ENCODE measurements around the gene EPB41L2. TPM values are rescaled to one million over a fixed set of nuclear protein-coding genes. Genes with fewer than 3 reads are reported as not detected.

EPB41L2 gene
- total RNA-seq, 4 donors from 2014 or later = 57.2 to 116 (median 85.2) TPM

GRCh38 chr6:131038597-131039344 lies 24.3 kb downstream of the EPB41L2 start:
- no peak overlapping the region for H3K4me3 ChIP-seq
- WGBS, 2 donors (ENCODE audit: low coverage in 1 of 2) = 49% methylated on average over 5 of the region's 5 CpGs
- TF ChIP-seq POLR2A (IDR thresholded peaks at IDR 0.05) = no peak
- no peak for TF ChIP-seq POLR2AphosphoS5 (IDR thresholded peaks at IDR 0.05)
- no peak for ATAC-seq
- no peaks in the 10 kb centered on the region for H3K27me3 ChIP-seq
- peaks cover 0 to 30% (median 0%) of the 10 kb centered on the region in 3 donors for H3K4me1 ChIP-seq
- H3K27ac ChIP-seq = no peak overlapping the region
- H3K9me3 ChIP-seq = no peaks in the 10 kb centered on the region
- H3K36me3 ChIP-seq = no peaks in the 10 kb centered on the region

DNA sequence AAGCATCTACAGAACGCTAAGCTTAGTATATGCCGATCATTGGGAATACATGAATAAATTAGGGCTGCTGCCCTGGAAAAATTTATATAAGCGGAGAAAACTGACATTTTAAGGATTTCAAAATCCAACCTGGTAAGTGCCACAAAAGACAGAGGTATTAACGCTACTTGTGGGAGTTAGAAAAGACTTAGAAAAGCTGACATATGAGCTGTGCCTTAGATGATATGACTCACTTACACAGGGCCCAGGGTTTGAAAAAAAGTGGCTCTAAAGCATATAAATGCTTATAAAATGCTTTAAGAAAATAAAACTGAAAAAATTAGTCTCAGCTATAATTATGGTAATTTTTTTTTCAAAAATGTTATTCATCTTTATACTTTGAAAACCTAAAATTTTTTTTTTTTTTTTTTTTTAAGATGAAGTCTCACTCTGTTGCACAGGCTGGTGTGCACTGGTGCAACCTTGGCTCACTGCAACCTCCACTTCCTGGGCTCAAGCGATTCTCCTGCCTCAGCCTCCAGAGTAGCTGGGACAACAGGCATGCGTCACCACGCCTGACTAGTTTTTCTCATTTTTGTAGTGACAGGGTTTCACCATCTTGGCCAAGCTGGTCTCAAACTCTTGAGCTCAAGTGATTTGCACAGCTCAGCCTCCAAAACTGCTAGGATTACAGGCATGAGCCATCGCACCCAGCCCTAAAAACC lies 25.7 kb downstream of the EPB41L2 start:
- ATAC-seq = no peak
- Histone ChIP-seq H3K27me3 (no peaks in the 10 kb centered on the region), H3K4me1 (peaks cover 0 to 30% (median 0%) of the 10 kb centered on the region in 3 donors), H3K4me3 (no peak overlapping the region), H3K27ac (no peak overlapping the region), H3K9me3 (no peaks in the 10 kb centered on the region), H3K36me3 (no peaks in the 10 kb centered on the region)
- 86 to 90% methylated on average over 7 to 8 of the region's 8 CpGs for WGBS, 2 donors (ENCODE audit: low coverage in 1 of 2)
- TF ChIP-seq POLR2A (IDR thresholded peaks at IDR 0.05) (no peak), POLR2AphosphoS5 (IDR thresholded peaks at IDR 0.05) (no peak), CTCF (IDR thresholded peaks at IDR 0.05) (no peak), EP300 (IDR thresholded peaks at IDR 0.05) (no peak)

DNA sequence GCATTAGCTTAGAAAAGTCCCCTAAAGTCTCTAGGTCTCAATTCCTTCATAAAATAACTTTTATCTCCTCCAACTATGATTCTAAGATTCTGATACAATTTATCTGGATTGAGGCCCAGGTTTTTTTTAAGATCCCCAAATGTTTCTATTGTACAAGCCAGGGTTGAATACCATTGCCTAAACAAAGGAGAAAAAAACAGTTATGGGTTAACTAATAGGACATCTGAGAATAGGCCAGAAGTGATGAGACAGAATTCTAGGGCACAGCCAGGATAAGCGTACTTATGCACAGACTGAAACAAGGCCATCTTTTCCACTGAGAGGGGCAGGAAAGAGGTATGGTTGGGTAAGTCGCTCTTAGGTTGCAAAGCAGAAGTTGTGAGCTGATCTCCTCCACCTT lies 26.4 kb downstream of the EPB41L2 start:
- 68 to 100% methylated on average over 1 to 2 of the region's 2 CpGs for WGBS, 2 donors (ENCODE audit: low coverage in 1 of 2)

DNA sequence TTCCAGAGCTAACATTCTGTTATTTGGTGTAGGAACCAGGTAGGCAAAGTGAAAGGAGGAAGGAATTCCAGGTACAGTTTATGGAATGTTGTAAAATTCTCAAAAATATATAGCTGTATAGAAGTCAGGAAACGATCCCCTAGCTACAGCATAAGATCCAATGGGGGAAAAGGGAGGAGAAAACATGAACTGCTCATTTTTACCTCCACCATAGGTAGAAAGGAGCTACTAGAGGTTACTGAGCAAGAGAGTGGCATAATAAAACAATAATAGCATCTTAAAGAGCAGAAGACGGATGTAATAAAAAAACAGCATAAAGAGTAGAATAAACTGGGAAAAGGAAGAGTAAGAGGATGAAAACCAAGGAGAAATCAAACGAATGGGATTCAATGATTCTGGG lies 26.9 kb downstream of the EPB41L2 start:
- TF ChIP-seq EP300 (IDR thresholded peaks at IDR 0.05) = no peak
- no peak for TF ChIP-seq POLR2A (IDR thresholded peaks at IDR 0.05)
- TF ChIP-seq POLR2AphosphoS5 (IDR thresholded peaks at IDR 0.05) = no peak
- Histone ChIP-seq H3K36me3 (no peaks in the 10 kb centered on the region), H3K4me3 (no peak overlapping the region), H3K27me3 (no peaks in the 10 kb centered on the region), H3K9me3 (no peaks in the 10 kb centered on the region), H3K4me1 (peaks cover 0 to 30% (median 0%) of the 10 kb centered on the region in 3 donors), H3K27ac (no peak overlapping the region)
- ATAC-seq = no peak
- 93 to 95% methylated on average over 3 of the region's 3 CpGs for WGBS, 2 donors (ENCODE audit: low coverage in 1 of 2)

More for the DNA sequence above, 26.4 kb downstream of the EPB41L2 start:
- no peak overlapping the region for H3K27ac ChIP-seq
- TF ChIP-seq POLR2AphosphoS5 (IDR thresholded peaks at IDR 0.05) (no peak), CTCF (IDR thresholded peaks at IDR 0.05) (no peak), EP300 (IDR thresholded peaks at IDR 0.05) (no peak), POLR2A (IDR thresholded peaks at IDR 0.05) (no peak)
- no peaks in the 10 kb centered on the region for H3K36me3 ChIP-seq
- no peak for ATAC-seq
- H3K4me3 ChIP-seq = no peak overlapping the region
- no peaks in the 10 kb centered on the region for H3K27me3 ChIP-seq
- H3K9me3 ChIP-seq = no peaks in the 10 kb centered on the region
- peaks cover 0 to 30% (median 0%) of the 10 kb centered on the region in 3 donors for H3K4me1 ChIP-seq

DNA sequence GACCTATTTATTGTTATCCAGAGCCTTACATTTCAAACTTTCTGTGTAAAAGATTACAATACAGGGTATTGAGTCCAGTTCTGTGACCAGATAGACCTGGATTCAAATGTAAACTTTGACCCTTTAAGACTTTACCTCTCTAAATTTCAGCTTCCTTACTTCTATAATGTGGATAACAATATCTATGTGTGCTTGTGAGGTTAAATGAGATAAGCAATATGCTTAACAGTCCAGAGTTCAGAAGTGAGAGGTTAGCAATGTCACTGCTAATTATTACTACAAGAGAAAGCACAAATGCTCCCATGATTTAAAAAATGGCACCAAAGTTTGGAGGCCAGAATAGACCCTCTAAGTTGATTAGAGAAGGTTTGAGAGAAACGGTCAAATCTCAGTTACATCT lies 27.5 kb downstream of the EPB41L2 start:
- H3K27ac ChIP-seq = no peak overlapping the region
- no peak for TF ChIP-seq CTCF (IDR thresholded peaks at IDR 0.05)
- no peak for TF ChIP-seq POLR2AphosphoS5 (IDR thresholded peaks at IDR 0.05)
- TF ChIP-seq EP300 (IDR thresholded peaks at IDR 0.05) = no peak
- TF ChIP-seq POLR2A (IDR thresholded peaks at IDR 0.05) = no peak
- H3K36me3 ChIP-seq = no peaks in the 10 kb centered on the region
- no peaks in the 10 kb centered on the region for H3K9me3 ChIP-seq
- H3K27me3 ChIP-seq = no peaks in the 10 kb centered on the region
- WGBS, 2 donors (ENCODE audit: low coverage in 1 of 2) = 94 to 100% methylated on average over 1 of the region's 1 CpG
- ATAC-seq = no peak
- H3K4me3 ChIP-seq = no peak overlapping the region
- peaks cover 0 to 27% (median 0%) of the 10 kb centered on the region in 3 donors for H3K4me1 ChIP-seq
